Measurements from ENCODE around the gene INF2. TPM values are rescaled to one million over a fixed set of nuclear protein-coding genes. Genes with fewer than 3 reads are reported as not detected.

Gene INF2
- total RNA-seq, 4 donors from 2014 or later = 44.6 to 102 (median 64.7) TPM

DNA sequence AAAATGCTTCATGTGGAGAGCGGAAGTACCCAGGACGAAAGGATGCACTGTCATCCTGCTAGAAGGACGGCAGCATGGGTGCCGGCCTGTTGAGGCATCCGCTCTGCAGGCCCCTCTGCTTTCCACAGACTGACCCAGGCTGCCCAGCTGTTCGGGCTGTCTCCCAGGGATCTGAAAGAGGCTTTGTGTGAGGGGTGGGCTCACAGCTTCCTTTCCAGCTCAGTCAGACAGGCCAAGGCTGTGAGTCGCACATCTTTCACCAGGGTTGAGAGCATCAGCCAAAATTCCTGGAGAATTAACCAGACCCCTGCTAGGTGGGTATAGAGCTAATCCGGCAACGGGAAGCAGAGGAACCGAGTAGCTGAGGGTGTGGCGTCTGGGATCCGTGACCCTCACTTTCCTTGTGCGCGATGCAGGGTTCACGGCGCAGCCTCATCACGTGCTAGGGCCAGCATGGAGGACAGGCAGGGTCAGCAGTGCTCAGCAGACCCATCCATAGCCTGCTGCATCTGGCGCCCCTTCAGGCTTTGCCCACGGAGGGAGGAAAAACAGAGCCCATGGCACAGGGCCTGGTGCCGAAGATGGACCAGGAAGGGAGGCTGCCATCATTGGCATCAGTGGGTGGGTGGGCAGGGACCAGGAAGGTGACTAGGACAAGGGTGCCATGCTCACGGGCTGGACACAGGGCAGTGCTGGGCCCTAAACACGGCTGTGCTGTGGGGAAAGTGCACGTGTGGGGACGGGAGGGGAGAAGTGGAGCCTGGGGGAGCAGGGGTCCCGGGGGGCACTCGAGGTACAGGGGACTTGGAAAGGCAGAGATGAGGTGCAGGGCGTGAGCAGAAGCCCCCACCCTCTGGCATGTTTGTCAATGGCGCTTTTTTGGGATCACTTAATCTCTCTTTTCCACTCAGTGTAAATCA lies 54.3 kb downstream of the INF2 start:
- Histone ChIP-seq H3K4me1 (peaks cover 3 to 34% (median 15%) of the 10 kb centered on the region in 3 donors), H3K9me3 (no peaks in the 10 kb centered on the region), H3K27me3 (no peaks in the 10 kb centered on the region), H3K4me3 (no peak overlapping the region), H3K36me3 (peaks cover 0 to 41% of the 10 kb centered on the region in 2 donors), H3K27ac (no peak overlapping the region)
- TF ChIP-seq POLR2AphosphoS5 (IDR thresholded peaks at IDR 0.05) (no peak), POLR2A (IDR thresholded peaks at IDR 0.05) (no peak), EP300 (IDR thresholded peaks at IDR 0.05) (no peak)
- TF ChIP-seq, protein P1, sequence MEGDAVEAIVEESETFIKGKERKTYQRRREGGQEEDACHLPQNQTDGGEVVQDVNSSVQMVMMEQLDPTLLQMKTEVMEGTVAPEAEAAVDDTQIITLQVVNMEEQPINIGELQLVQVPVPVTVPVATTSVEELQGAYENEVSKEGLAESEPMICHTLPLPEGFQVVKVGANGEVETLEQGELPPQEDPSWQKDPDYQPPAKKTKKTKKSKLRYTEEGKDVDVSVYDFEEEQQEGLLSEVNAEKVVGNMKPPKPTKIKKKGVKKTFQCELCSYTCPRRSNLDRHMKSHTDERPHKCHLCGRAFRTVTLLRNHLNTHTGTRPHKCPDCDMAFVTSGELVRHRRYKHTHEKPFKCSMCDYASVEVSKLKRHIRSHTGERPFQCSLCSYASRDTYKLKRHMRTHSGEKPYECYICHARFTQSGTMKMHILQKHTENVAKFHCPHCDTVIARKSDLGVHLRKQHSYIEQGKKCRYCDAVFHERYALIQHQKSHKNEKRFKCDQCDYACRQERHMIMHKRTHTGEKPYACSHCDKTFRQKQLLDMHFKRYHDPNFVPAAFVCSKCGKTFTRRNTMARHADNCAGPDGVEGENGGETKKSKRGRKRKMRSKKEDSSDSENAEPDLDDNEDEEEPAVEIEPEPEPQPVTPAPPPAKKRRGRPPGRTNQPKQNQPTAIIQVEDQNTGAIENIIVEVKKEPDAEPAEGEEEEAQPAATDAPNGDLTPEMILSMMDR (IDR thresholded peaks at IDR 0.05) = no peak
- no peak for ATAC-seq
- 76 to 95% methylated on average over 10 to 13 of the region's 28 CpGs for WGBS, 2 donors (ENCODE audit: low coverage in 1 of 2)

DNA sequence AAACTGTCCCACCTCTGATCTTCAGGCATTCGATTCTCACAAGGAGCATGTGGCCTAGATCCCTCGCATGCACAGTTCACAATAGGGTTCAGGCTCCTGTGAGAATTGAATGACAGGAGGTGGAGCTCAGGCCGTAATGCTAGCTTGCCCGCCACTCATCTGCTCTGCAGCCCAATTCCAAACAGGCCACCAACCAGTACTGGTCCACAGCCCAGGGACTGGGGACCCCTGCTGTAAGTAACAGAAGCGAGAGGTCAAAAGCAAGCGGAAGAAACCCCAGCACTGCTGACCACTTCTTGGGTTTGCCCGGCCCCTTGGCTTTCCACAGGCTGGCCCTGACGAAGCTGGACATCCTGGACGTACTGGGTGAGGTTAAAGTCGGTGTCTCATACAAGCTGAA lies 55.1 kb downstream of the INF2 start:
- TF ChIP-seq, protein P1 (IDR thresholded peaks at IDR 0.05) = no peak
- Histone ChIP-seq H3K9me3 (no peaks in the 10 kb centered on the region), H3K27ac (no peak overlapping the region), H3K36me3 (peaks cover 0 to 35% of the 10 kb centered on the region in 2 donors), H3K4me3 (no peak overlapping the region), H3K4me1 (peaks cover 3 to 42% (median 15%) of the 10 kb centered on the region in 3 donors), H3K27me3 (no peaks in the 10 kb centered on the region)
- no peak for ATAC-seq
- 97 to 98% methylated on average over 5 to 7 of the region's 10 CpGs for WGBS, 2 donors (ENCODE audit: low coverage in 1 of 2)

DNA sequence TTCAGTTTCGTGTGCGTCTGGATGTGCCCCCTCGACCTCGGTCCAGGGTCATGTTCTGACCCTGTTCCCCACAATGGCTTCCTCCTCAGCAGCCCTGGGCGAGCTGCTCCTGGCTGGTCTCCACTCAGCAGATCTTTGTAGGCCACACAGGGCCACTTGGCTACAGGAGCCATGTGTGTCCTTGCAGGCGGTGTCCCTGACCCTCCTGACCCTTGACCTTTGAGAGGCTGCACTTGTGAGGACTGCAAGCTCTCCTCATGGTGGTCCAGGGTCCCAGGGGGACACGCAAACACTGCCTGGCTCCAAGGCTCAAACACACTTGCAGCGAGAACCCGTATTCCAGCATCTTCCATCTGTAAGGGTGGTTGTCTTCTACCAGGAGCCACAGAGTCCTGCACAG lies 56.0 kb downstream of the INF2 start:
- Histone ChIP-seq H3K36me3 (peaks cover 0 to 25% of the 10 kb centered on the region in 2 donors), H3K27ac (peak overlapping the region in 1 of 4 donors; percentile 57)
- TF ChIP-seq, protein P1 (IDR thresholded peaks at IDR 0.05) = no peak
- TF ChIP-seq EP300 (IDR thresholded peaks at IDR 0.05) (no peak), POLR2A (IDR thresholded peaks at IDR 0.05) (no peak), POLR2AphosphoS5 (IDR thresholded peaks at IDR 0.05) (no peak)

DNA sequence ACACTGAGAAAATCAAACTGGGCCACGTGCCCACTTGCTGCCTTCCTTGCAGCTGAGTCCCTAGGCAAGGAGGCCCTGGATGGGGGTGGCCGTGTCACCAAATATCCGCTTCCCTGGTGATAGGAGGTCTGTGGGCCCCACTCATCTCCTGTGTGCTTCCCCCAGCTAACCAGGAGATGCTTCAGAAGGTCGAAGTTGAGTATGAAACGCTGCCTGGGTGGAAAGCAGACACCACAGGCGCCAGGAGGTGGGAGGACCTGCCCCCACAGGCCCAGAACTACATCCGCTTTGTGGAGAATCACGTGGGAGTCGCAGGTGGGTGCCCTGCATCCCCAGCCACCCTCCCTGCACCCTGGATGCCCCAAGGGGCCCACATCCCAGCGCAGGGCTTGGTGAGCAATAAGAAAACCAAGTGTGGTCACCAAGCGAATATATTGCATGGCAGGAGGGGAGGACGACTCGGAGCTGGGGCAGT lies 56.7 kb downstream of the INF2 start:
- Histone ChIP-seq H3K9me3 (no peaks in the 10 kb centered on the region), H3K36me3 (peaks cover 0 to 19% of the 10 kb centered on the region in 2 donors), H3K4me3 (no peak overlapping the region), H3K27ac (peak overlapping the region in 3 of 4 donors; percentile 57 to 75 (median 72)), H3K27me3 (no peaks in the 10 kb centered on the region), H3K4me1 (peaks cover 3 to 54% (median 15%) of the 10 kb centered on the region in 3 donors)
- 88% methylated on average over 4 of the region's 13 CpGs; no CpG with 5 or more reads in 1 of the 2 donors for WGBS, 2 donors (ENCODE audit: low coverage in 1 of 2)
- ATAC-seq = no peak
- TF ChIP-seq, protein P1 (IDR thresholded peaks at IDR 0.05) = no peak
- TF ChIP-seq POLR2A (IDR thresholded peaks at IDR 0.05) (no peak), POLR2AphosphoS5 (IDR thresholded peaks at IDR 0.05) (no peak), EP300 (IDR thresholded peaks at IDR 0.05) (no peak)

More for the DNA sequence above, 56.0 kb downstream of the INF2 start:
- 100% methylated on average over 1 of the region's 9 CpGs for WGBS, 2 donors (ENCODE audit: low coverage in 1 of 2)
- ATAC-seq = no peak
- no peak overlapping the region for H3K4me3 ChIP-seq
- H3K27me3 ChIP-seq = no peaks in the 10 kb centered on the region
- no peaks in the 10 kb centered on the region for H3K9me3 ChIP-seq
- H3K4me1 ChIP-seq = peaks cover 3 to 51% (median 15%) of the 10 kb centered on the region in 3 donors

Measured in gastroesophageal sphincter (tissue), 4 donors.